Colonic mucosa (tissue), 4 donors: ENCODE measurements around the gene SFMBT1. TPM values are rescaled to one million over a fixed set of nuclear protein-coding genes. Genes with fewer than 3 reads are reported as not detected.

Source experiments
- DNase-seq: peaks from one replicate; pipeline ENCODE4 v3.0.0-alpha.2; 2020
- H3K27ac ChIP-seq: fragments of 200-600 bp; one replicate; pipeline ENCODE4 v1.8.0; 2021
- H3K27me3 ChIP-seq: fragments of 200-600 bp; one replicate; pipeline ENCODE4 v1.8.0; 2021
- H3K36me3 ChIP-seq: fragments of 200-600 bp; one replicate; pipeline ENCODE4 v1.8.0; 2021
- H3K4me1 ChIP-seq: fragments of 200-600 bp; one replicate; pipeline ENCODE4 v1.8.0; 2021; ENCODE audit warnings: mild to moderate bottlenecking
- H3K4me3 ChIP-seq: fragments of 200-600 bp; one replicate; pipeline ENCODE4 v1.8.0; 2021
- H3K9ac ChIP-seq, 2 donors: one replicate each; pipeline ENCODE4 v1.7.0; 2013; ENCODE audit warnings: control low read depth in 2 of 2, low read depth in 2 of 2, low read length in 2 of 2
- H3K9me3 ChIP-seq: fragments of 200-600 bp; one replicate; pipeline ENCODE4 v1.8.0; 2021
- CTCF ChIP-seq: fragments of 200-600 bp; IDR thresholded peaks from one replicate; pipeline ENCODE4 v1.8.0; 2022; ENCODE audit warnings: antibody characterized with exemption, mild to moderate bottlenecking
- intact Hi-C: fragments of 100-400 bp; cut with DNase I; formaldehyde crosslinking; loops from one replicate; pipeline ENCODE4 v1.14.1; 2022
- total RNA-seq, 2 donors: library from RNA; stranded (reverse); fragmentation: NEBNext Ultra II Directional in 1 of 2; extraction: Animal tissue kit (Norgen Biotek cat#: 25700) in 1 of 2; gene quantifications; one replicate each; pipeline ENCODE4 v1.2.1, GENCODE V29; 2021
- donor health status: healthy.
- donor health status: DM: no; HTN: no; CAD: no.
- donor health status: DM: no; HTN: no; CAD: no.

SFMBT1 gene
- 10 to 100 TPM; 19.4 to 30.8 TPM for total RNA-seq

GRCh38 chr3:53045518-53046170 is at the start of gene SFMBT1:
SFMBT1 (minus strand) TSS chr3:53046073; CDS start chr3:52969128, 76,945 bp downstream.
- peak within 1 kb of the TSS; percentile 92 for H3K27ac ChIP-seq
- no peaks in the 10 kb centered on the region for H3K4me1 ChIP-seq
- no peaks in the 10 kb centered on the region for H3K36me3 ChIP-seq
- peak within 1 kb of the TSS; percentile 75 to 86 for H3K9ac ChIP-seq
- H3K9me3 ChIP-seq = no peaks in the 10 kb centered on the region
- TF ChIP-seq CTCF = no peak
- H3K4me3 ChIP-seq = peak within 1 kb of the TSS; percentile 84
- peak; percentile 69 for DNase-seq
- H3K27me3 ChIP-seq = no peaks in the 10 kb centered on the region
- intact Hi-C loops = no loop called here

- H3K9me3 ChIP-seq = no peaks in the 10 kb centered on the region
- no peaks in the 10 kb centered on the region for H3K4me1 ChIP-seq
- DNase-seq = no peak
- intact Hi-C loops = no loop called here
- TF ChIP-seq CTCF = no peak
- H3K27me3 ChIP-seq = no peaks in the 10 kb centered on the region
- no peak overlapping the region for H3K4me3 ChIP-seq
- no peaks in the 10 kb centered on the region for H3K36me3 ChIP-seq
- H3K9ac ChIP-seq = no peak overlapping the region
- H3K27ac ChIP-seq = no peak overlapping the region
Observed at GRCh38 chr3:53092942-53093341, 47.1 kb upstream of the SFMBT1 start.

GRCh38 chr3:53092216-53092615 is 46.3 kb upstream of the SFMBT1 start:
- no peak for TF ChIP-seq CTCF
- Histone ChIP-seq H3K27ac (no peak overlapping the region), H3K36me3 (no peaks in the 10 kb centered on the region), H3K4me3 (no peak overlapping the region), H3K27me3 (no peaks in the 10 kb centered on the region), H3K9ac (peak overlapping the region in 1 of 2 donors; percentile 12), H3K4me1 (no peaks in the 10 kb centered on the region), H3K9me3 (no peaks in the 10 kb centered on the region)
- no peak for DNase-seq
- intact Hi-C loops = no loop called here

- Histone ChIP-seq H3K36me3 (no peaks in the 10 kb centered on the region), H3K4me3 (no peak overlapping the region), H3K27ac (no peak overlapping the region), H3K9me3 (no peaks in the 10 kb centered on the region), H3K9ac (no peak overlapping the region), H3K4me1 (no peaks in the 10 kb centered on the region), H3K27me3 (no peaks in the 10 kb centered on the region)
- no peak for DNase-seq
- intact Hi-C loops = no loop called here
- no peak for TF ChIP-seq CTCF
Observed at GRCh38 chr3:53091011-53091410, 45.1 kb upstream of the SFMBT1 start.

GRCh38 chr3:53089511-53089910 is 43.6 kb upstream of the SFMBT1 start:
- no peak overlapping the region for H3K9ac ChIP-seq
- H3K36me3 ChIP-seq = no peaks in the 10 kb centered on the region

More at GRCh38 chr3:53089511-53089910, 43.6 kb upstream of the SFMBT1 start:
- Histone ChIP-seq H3K4me3 (no peak overlapping the region), H3K27me3 (no peaks in the 10 kb centered on the region), H3K27ac (no peak overlapping the region), H3K4me1 (no peaks in the 10 kb centered on the region), H3K9me3 (no peaks in the 10 kb centered on the region)
- no peak for DNase-seq
- TF ChIP-seq CTCF = no peak
- intact Hi-C loops = no loop called here
